ENCODE data around the gene SAT2. TPM values are rescaled to one million over a fixed set of nuclear protein-coding genes. Genes with fewer than 3 reads are reported as not detected.
A peak's percentile ranks its signal among the peaks of the same experiment; 100 is the strongest.

Gene SAT2
- total RNA-seq = 25.4 and 27.9 TPM in 2 replicates

DNA sequence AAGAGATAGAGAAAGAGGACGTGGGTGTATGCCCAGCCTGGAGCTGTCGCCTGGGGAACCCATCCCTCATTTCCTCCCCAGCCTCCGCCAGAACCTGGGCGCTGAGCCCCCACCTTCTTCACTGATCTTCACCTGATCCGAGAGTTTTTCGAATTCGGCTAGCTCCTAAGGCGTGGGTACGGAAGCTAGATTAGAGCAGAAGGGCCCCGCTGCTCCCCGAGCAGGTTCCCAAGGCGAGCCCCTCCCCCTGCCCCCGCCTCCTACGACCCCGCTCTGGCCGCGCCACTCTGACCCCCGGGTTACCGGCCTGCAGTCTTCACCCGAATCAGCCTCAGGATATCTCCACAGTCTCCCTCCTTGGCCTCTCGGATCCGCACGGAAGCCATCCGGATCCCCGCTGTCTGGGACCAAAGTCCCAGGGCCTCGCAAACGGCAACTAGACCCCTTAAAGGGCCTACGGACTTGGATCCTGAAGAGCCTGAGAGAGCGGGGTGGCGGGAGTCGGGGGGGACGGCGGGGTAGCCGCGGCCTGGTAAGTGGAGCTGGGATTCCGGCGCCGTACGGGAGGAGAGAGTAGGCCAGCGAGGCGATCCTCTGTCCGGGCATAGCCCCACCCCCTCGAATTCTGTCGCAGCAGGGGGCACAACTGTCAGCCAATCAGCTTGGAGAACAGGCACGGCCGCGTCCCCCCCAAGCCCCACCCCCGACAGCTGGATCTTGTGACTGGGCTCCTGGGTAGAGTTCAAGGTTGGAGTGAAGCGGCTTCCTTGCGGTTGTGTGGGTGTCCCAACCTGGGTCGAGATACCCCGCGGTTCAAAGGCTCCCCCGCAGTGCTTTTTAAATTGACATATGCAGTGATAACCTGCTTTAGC, at the start of gene SAT2:
Gene SAT2, minus strand, starts transcription at position 572 of the 872 bp plus-strand sequence. Its CDS starts 186 bp downstream, at position 386.
- Mint-ChIP-seq H3K4me3 (ENCODE audit: low read depth) (peak within 1 kb of the TSS; percentile 87), H3K27me3 (ENCODE audit: low read depth) (no peaks in the 10 kb centered on the region), H3K27ac (peak within 1 kb of the TSS; percentile 70), H3K36me3 (ENCODE audit: low read depth) (peaks cover 6% of the 10 kb centered on the region), H3K4me1 (ENCODE audit: low read depth) (peaks cover 17% of the 10 kb centered on the region), H3K9me3 (no peaks in the 10 kb centered on the region)
- intact Hi-C loops (cut with micrococcal nuclease) = loop anchor here (2.0 kb wide), 1 partner anchor 23 kb away; the partner anchor contains the start of gene ATP1B2
- DNase-seq (ENCODE audit: low spot score) = peak; percentile 76

DNA sequence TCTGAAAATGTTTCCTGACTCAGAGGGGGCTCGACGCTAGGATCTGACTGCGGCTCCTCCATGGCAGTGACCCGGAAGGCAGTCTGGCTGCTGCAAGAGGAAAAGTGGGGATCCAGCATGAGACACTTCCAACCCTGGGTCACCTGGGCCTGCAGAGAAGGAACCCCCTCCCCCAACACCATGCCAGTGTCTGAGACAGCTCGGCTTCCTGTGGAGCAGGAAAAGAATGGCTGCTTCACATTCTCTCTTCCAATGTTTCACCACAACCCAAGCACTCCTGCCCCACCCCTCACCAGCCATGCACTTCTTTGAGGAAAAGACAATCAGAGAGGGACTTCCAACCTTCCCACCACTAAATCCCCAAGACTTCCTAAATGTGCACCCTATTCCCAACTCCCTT, 48.9 kb upstream of the SAT2 start:
- Mint-ChIP-seq H3K9me3 (peaks cover 14% of the 10 kb centered on the region), H3K4me3 (ENCODE audit: low read depth) (no peak overlapping the region), H3K36me3 (ENCODE audit: low read depth) (peaks cover 52% of the 10 kb centered on the region), H3K4me1 (ENCODE audit: low read depth) (peaks cover 1% of the 10 kb centered on the region), H3K27me3 (ENCODE audit: low read depth) (no peaks in the 10 kb centered on the region), H3K27ac (no peak overlapping the region)
- DNase-seq (ENCODE audit: low spot score) = no peak
- intact Hi-C loops (cut with micrococcal nuclease) = no loop called here

DNA sequence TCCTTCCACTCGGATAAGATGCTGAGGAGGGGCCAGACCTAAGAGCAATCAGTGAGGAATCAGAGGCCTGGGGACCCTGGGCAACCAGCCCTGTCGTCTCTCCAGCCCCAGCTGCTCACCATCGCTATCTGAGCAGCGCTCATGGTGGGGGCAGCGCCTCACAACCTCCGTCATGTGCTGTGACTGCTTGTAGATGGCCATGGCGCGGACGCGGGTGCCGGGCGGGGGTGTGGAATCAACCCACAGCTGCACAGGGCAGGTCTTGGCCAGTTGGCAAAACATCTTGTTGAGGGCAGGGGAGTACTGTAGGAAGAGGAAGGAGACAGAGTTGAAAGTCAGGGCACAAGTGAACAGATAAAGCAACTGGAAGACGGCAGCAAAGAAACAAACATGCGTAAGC, 47.3 kb upstream of the SAT2 start:
- Mint-ChIP-seq H3K27ac (no peak overlapping the region), H3K4me3 (ENCODE audit: low read depth) (no peak overlapping the region), H3K36me3 (ENCODE audit: low read depth) (peaks cover 61% of the 10 kb centered on the region), H3K9me3 (peaks cover 14% of the 10 kb centered on the region), H3K4me1 (ENCODE audit: low read depth) (peaks cover 1% of the 10 kb centered on the region), H3K27me3 (ENCODE audit: low read depth) (no peaks in the 10 kb centered on the region)
- intact Hi-C loops (cut with micrococcal nuclease) = no loop called here
- no peak for DNase-seq (ENCODE audit: low spot score)

DNA sequence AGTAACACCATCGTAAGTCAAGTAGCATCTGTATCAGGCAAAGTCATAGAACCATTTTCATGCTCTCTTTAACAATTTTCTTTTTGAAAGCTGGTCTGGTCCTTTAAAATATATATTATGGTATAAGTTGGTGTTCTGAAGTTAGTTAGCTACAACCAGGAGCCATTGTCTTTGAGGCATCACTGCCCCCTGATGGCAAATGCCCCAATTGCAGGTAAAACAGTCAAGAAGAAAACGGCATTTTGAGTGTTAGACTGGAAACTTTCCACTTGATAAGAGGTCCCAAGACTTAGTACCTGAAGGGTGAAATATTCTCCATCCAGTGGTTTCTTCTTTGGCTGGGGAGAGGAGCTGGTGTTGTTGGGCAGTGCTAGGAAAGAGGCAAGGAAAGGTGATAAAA, 45.6 kb upstream of the SAT2 start:
- H3K27me3 Mint-ChIP-seq (ENCODE audit: low read depth) = no peaks in the 10 kb centered on the region
- H3K9me3 Mint-ChIP-seq = peaks cover 14% of the 10 kb centered on the region
- H3K4me1 Mint-ChIP-seq (ENCODE audit: low read depth) = peaks cover 1% of the 10 kb centered on the region
- no peak overlapping the region for H3K27ac Mint-ChIP-seq
- DNase-seq (ENCODE audit: low spot score) = no peak
- intact Hi-C loops (cut with micrococcal nuclease) = no loop called here
- H3K4me3 Mint-ChIP-seq (ENCODE audit: low read depth) = no peak overlapping the region
- peaks cover 72% of the 10 kb centered on the region for H3K36me3 Mint-ChIP-seq (ENCODE audit: low read depth)

DNA sequence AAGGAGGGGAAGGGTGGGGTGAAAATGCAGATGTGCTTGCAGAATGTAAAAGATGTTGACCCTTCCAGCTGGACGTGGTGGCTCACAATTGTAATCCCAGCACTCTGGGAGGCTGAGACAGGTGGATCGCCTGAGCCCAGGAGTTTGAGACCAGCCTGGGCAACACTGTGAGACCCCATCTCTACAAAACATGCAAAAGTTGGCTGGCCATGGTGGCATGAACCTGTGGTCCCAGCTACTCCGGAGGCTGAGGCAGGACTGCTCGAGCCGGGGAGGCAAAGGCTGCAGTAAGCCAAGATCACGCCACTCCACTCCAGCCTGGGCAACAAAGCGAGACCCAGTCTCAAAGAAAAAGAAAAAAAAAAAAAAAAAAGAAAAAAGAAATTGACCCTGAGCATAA, 40.9 kb upstream of the SAT2 start:
- H3K9me3 Mint-ChIP-seq = peaks cover 5% of the 10 kb centered on the region
- DNase-seq (ENCODE audit: low spot score) = no peak
- no peak overlapping the region for H3K4me3 Mint-ChIP-seq (ENCODE audit: low read depth)
- intact Hi-C loops (cut with micrococcal nuclease) = no loop called here
- H3K27ac Mint-ChIP-seq = no peak overlapping the region
- no peaks in the 10 kb centered on the region for H3K27me3 Mint-ChIP-seq (ENCODE audit: low read depth)
- peaks cover 51% of the 10 kb centered on the region for H3K36me3 Mint-ChIP-seq (ENCODE audit: low read depth)
- H3K4me1 Mint-ChIP-seq (ENCODE audit: low read depth) = no peaks in the 10 kb centered on the region

DNA sequence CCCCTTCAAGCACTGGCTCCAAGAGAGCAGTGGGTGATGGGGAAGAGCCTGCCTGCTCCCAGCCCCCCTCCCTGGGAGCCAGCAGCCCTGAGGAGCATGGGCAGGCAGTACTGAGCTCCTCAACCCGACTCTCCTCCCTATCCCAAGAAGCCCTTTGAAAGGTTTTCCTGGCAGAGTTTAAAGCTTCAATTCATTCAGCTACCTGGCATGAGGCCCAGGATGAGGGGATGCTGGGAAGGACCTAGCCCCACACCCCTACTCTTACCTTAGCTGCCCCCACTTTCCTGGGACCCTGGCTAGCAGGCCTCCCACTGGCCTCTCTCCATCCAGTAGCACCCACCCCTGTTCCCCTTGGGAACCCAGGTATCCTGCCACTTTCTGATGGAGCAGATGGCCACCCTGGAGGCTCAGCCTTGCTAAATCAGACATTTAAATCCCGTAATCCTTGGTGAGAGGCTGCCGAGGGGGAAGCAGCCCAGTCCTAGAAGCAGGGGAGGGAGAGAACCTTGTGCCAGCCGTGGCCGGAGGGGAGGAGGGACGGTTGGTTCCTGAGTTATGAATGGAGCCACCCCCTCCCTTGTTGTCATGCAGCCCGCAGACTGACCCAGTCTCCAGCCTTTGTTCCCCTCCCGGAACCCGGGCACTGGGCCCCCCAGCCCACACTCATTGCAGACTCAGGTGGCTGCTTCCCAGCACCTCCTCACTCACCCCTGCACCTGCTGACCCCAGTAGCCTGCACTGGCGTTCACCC, 40.2 kb upstream of the SAT2 start:
- Mint-ChIP-seq H3K9me3 (no peaks in the 10 kb centered on the region), H3K27me3 (ENCODE audit: low read depth) (no peaks in the 10 kb centered on the region), H3K4me1 (ENCODE audit: low read depth) (no peaks in the 10 kb centered on the region), H3K27ac (no peak overlapping the region), H3K4me3 (ENCODE audit: low read depth) (no peak overlapping the region), H3K36me3 (ENCODE audit: low read depth) (peaks cover 44% of the 10 kb centered on the region)
- DNase-seq (ENCODE audit: low spot score) = no peak
- intact Hi-C loops (cut with micrococcal nuclease) = no loop called here

DNA sequence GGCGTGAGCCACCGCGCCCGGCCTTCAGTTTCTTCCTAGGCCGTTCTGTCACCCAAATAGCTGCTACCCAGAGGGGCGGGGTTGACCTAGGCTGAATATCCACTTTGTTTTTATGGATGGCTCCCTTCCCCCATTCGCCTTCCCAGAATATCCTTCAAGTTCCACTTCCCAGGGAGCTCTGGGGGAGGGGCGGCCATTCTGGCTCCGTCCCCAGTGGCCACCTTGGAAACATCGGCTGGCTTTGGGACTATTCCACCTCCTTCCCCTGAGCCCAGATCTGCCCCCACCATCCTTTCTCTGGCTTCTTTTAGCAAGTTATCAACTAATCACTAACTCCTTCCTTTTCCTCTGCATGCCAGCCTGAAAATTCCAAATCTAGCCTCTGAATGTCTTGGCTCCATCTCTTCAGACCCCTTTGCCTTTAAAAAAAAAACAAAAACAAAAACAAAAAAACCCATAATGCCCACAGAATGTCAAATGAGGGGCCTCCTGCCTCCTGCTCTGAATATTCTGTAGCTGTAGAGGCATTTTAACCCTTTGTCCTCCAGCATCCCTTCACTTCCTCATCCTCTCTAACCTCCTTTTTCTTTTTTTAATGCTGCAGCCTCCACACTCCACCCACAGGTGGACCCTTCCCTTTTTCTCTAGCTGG, 29.5 kb upstream of the SAT2 start:
- H3K27me3 Mint-ChIP-seq (ENCODE audit: low read depth) = peaks cover 31% of the 10 kb centered on the region
- H3K36me3 Mint-ChIP-seq (ENCODE audit: low read depth) = no peaks in the 10 kb centered on the region
- no peaks in the 10 kb centered on the region for H3K4me1 Mint-ChIP-seq (ENCODE audit: low read depth)
- no peak for DNase-seq (ENCODE audit: low spot score)
- H3K4me3 Mint-ChIP-seq (ENCODE audit: low read depth) = no peak overlapping the region
- H3K9me3 Mint-ChIP-seq = no peaks in the 10 kb centered on the region
- no peak overlapping the region for H3K27ac Mint-ChIP-seq
- intact Hi-C loops (cut with micrococcal nuclease) = no loop called here

DNA sequence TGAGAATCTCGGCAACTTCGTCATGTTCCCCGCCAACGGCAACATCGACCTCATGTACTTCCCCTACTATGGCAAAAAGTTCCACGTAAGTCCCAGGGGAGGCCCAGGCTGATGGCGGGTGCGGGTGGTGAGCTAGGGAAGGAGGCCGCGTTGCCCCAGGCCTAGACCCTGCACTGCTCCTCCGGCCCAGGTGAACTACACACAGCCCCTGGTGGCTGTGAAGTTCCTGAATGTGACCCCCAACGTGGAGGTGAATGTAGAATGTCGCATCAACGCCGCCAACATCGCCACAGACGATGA, 27.9 kb upstream of the SAT2 start:
- Mint-ChIP-seq H3K4me3 (ENCODE audit: low read depth) (no peak overlapping the region), H3K9me3 (no peaks in the 10 kb centered on the region), H3K27me3 (ENCODE audit: low read depth) (peaks cover 40% of the 10 kb centered on the region), H3K27ac (no peak overlapping the region), H3K36me3 (ENCODE audit: low read depth) (no peaks in the 10 kb centered on the region), H3K4me1 (ENCODE audit: low read depth) (peaks cover 5% of the 10 kb centered on the region)
- intact Hi-C loops (cut with micrococcal nuclease) = no loop called here
- DNase-seq (ENCODE audit: low spot score) = no peak

DNA sequence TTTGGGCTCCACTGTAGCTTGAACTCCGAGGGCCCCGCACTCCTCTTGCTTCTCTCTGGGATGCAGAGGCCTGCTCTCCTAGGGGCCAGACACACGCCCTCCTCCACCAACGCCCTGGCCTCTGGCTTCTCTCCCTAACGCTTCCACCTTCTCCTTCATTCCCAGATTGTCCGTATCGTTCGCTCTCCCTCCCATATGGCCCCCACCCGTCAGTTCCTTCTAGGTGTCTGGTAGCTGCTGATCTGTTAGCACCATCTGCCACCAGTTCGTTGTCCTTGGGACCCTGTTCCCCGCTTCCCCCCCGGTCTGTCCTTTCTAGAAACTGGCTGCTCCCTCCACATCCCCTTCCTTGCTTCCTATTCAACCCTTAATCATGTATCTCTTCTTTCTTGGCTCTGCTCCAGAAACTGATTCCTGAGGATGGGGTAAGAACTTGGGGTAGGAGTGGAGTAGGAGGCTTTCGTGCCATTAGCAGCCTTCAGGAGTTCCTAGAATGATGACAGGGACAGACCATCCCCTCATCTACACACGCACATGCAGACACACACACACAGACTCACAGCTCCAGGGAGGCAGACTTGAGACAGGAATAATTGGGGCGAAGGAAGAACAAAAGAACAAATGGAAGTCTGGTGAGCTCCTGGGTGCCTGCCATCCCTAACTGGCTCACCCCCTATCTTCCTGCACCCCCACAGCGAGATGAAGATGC, 27.4 kb upstream of the SAT2 start:
- H3K4me1 Mint-ChIP-seq (ENCODE audit: low read depth) = peaks cover 10% of the 10 kb centered on the region
- peaks cover 45% of the 10 kb centered on the region for H3K27me3 Mint-ChIP-seq (ENCODE audit: low read depth)
- intact Hi-C loops (cut with micrococcal nuclease) = no loop called here
- H3K9me3 Mint-ChIP-seq = no peaks in the 10 kb centered on the region
- H3K36me3 Mint-ChIP-seq (ENCODE audit: low read depth) = no peaks in the 10 kb centered on the region
- H3K27ac Mint-ChIP-seq = no peak overlapping the region
- no peak for DNase-seq (ENCODE audit: low spot score)
- no peak overlapping the region for H3K4me3 Mint-ChIP-seq (ENCODE audit: low read depth)

DNA sequence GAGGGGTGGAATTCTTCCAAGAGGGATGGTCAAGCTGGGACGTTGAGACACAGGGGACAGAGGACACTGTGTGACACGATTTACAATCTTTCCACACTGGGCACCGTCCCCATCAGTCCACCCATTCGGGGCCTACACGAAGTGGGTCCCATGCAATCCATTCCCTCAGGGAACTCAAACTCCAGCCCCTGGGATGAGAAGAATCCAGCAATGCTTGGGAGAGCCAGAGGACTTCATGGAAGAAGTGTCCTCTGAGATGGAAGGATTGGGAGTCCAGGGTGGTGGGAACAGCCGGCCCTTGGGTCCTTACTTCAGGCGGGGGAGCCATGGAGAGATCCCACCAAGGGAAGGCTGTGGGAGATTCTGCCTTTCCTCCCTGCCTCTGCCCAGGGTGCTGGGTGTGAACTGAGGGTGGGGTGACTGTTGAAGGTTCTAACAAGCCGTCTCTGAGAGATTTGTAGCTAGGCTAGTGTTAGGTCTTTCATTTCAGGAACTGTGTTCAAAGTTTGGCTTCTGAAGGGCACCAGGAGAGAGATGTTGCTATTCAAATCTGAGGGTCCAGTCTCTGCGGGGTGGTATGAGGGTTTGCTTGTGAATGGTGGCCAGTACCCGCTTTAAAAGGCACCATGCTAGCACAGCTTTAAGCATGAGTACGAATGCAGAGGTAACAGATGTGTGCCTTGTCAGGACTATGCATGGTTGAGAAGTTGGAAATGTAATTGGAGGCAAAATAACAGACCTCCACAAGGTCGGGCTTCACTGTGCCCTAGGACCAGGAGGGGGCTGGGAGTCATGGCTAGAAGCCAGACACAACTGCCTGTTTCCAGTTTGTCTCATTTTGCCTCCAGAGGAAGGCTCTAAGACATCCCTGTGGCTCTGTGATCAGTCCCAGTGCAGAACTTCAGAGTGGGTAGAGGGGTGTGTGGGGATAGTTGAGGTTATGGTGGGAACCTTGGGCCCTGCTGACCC, 25.1 kb upstream of the SAT2 start:
- H3K4me1 Mint-ChIP-seq (ENCODE audit: low read depth) = peaks cover 12% of the 10 kb centered on the region
- H3K4me3 Mint-ChIP-seq (ENCODE audit: low read depth) = no peak overlapping the region
- H3K27me3 Mint-ChIP-seq (ENCODE audit: low read depth) = peaks cover 54% of the 10 kb centered on the region
- no peak for DNase-seq (ENCODE audit: low spot score)
- no peak overlapping the region for H3K27ac Mint-ChIP-seq
- intact Hi-C loops (cut with micrococcal nuclease) = no loop called here
- no peaks in the 10 kb centered on the region for H3K9me3 Mint-ChIP-seq
- H3K36me3 Mint-ChIP-seq (ENCODE audit: low read depth) = no peaks in the 10 kb centered on the region

DNA sequence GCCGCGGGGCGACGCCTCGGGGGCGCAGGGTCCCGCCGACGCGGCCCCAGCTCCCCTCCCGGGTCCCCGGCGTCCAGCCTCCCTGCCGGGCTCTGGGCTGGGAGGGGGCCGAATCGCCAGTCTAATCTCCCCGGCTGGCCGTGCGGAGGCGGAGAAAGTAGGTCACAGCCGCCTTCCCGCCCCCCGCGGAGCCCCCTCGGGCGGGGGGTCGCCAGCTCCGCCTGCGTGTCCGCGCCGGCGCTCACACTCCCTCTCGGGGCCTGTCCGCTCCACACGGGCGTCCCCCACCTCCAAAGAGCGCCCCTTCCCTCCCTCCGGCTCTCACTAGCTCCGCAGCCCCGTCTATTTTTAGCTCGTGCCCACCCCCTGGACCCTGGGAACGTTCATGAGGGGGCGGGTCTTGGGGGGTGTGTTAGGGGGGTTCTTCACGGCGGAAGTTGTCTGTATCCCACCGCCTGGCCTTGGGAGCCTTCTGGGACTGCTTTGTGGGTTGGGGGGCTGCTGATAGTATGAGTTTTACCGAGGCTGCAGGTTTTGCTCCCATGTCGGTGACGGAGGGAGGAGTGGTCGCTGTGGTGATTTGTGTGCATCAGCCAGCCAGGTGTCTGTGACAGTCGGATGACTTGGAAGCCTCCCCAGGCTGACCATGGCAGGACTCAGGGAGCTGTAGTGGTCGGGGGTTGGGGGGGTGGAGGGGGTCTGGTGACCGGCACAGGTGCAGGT, 24.2 kb upstream of the SAT2 start:
- H3K9me3 Mint-ChIP-seq = no peaks in the 10 kb centered on the region
- H3K27me3 Mint-ChIP-seq (ENCODE audit: low read depth) = peaks cover 54% of the 10 kb centered on the region
- DNase-seq (ENCODE audit: low spot score) = no peak
- peak overlapping the region; percentile 30 for H3K4me3 Mint-ChIP-seq (ENCODE audit: low read depth)
- intact Hi-C loops (cut with micrococcal nuclease) = loop anchor here (2.0 kb wide), 1 partner anchor 25 kb away; the partner anchor contains the start of gene SAT2
- H3K27ac Mint-ChIP-seq = no peak overlapping the region
- no peaks in the 10 kb centered on the region for H3K36me3 Mint-ChIP-seq (ENCODE audit: low read depth)
- H3K4me1 Mint-ChIP-seq (ENCODE audit: low read depth) = peaks cover 12% of the 10 kb centered on the region
